Activated T-cell treated with anti-CD3 and anti-CD28 coated beads, Interleukin-2, amount 50 U/mL, for 24 hours (primary cell): ENCODE results near the gene SRGAP2C.
"Not testable (repeated sequence)": the region's sequence is repeated elsewhere in the genome, so short reads cannot be mapped to it uniquely, and the experiment has no call there.

Experiments
- DNase-seq: peaks from one replicate; pipeline ENCODE4 v3.0.0-alpha.2; 2020
- H3K27ac Mint-ChIP-seq: 2 replicates; pipeline ENCODE4 v1.8.0; 2020; ENCODE audit warnings: mild to moderate bottlenecking, mixed read lengths
- H3K27me3 Mint-ChIP-seq: 2 replicates; pipeline ENCODE4 v1.8.0; 2020; ENCODE audit warnings: mixed read lengths
- H3K36me3 Mint-ChIP-seq: 2 replicates; pipeline ENCODE4 v1.8.0; 2020; ENCODE audit warnings: low read depth, mixed read lengths
- H3K4me1 Mint-ChIP-seq: 2 replicates; pipeline ENCODE4 v1.8.0; 2020; ENCODE audit warnings: low read depth, mixed read lengths
- H3K4me3 Mint-ChIP-seq: 2 replicates; pipeline ENCODE4 v1.8.0; 2020; ENCODE audit warnings: mild to moderate bottlenecking, moderate library complexity, mixed read lengths
- H3K9me3 Mint-ChIP-seq: 2 replicates; pipeline ENCODE4 v1.8.0; 2020; ENCODE audit warnings: mixed read lengths

The SRGAP2C gene

GRCh38 chr1:121205786-121206711 is 21.3 kb downstream of the SRGAP2C start:
- H3K27me3 Mint-ChIP-seq, H3K4me3 Mint-ChIP-seq, H3K27ac Mint-ChIP-seq, H3K36me3 Mint-ChIP-seq, H3K9me3 Mint-ChIP-seq, DNase-seq, H3K4me1 Mint-ChIP-seq: not testable (repeated sequence)

- H3K36me3 Mint-ChIP-seq, H3K9me3 Mint-ChIP-seq, H3K27ac Mint-ChIP-seq, H3K27me3 Mint-ChIP-seq, H3K4me1 Mint-ChIP-seq, H3K4me3 Mint-ChIP-seq, DNase-seq: not testable (repeated sequence)
Measured at GRCh38 chr1:121207328-121207727, 22.6 kb downstream of the SRGAP2C start.

- H3K4me3 Mint-ChIP-seq, H3K9me3 Mint-ChIP-seq, H3K36me3 Mint-ChIP-seq, H3K27me3 Mint-ChIP-seq, H3K27ac Mint-ChIP-seq, H3K4me1 Mint-ChIP-seq, DNase-seq: not testable (repeated sequence)
Measured at GRCh38 chr1:121208375-121208774, 23.6 kb downstream of the SRGAP2C start.

GRCh38 chr1:121210778-121211177 is 26.0 kb downstream of the SRGAP2C start:
- H3K4me3 Mint-ChIP-seq, H3K4me1 Mint-ChIP-seq, H3K36me3 Mint-ChIP-seq, DNase-seq, H3K27me3 Mint-ChIP-seq, H3K27ac Mint-ChIP-seq, H3K9me3 Mint-ChIP-seq: not testable (repeated sequence)

- not testable (repeated sequence) for H3K36me3 Mint-ChIP-seq, H3K27me3 Mint-ChIP-seq, H3K27ac Mint-ChIP-seq, H3K9me3 Mint-ChIP-seq, H3K4me3 Mint-ChIP-seq, H3K4me1 Mint-ChIP-seq, DNase-seq
Measured at GRCh38 chr1:121213491-121213890, 28.7 kb downstream of the SRGAP2C start.

- not testable (repeated sequence) for H3K27ac Mint-ChIP-seq, H3K27me3 Mint-ChIP-seq, H3K4me1 Mint-ChIP-seq, H3K36me3 Mint-ChIP-seq, H3K9me3 Mint-ChIP-seq, H3K4me3 Mint-ChIP-seq, DNase-seq
Measured at GRCh38 chr1:121214544-121215156, 29.9 kb downstream of the SRGAP2C start.

GRCh38 chr1:121215699-121216417 is 31.1 kb downstream of the SRGAP2C start:
- not testable (repeated sequence) for H3K4me3 Mint-ChIP-seq, DNase-seq, H3K27me3 Mint-ChIP-seq, H3K4me1 Mint-ChIP-seq, H3K9me3 Mint-ChIP-seq, H3K36me3 Mint-ChIP-seq, H3K27ac Mint-ChIP-seq

GRCh38 chr1:121216676-121217075 is 31.9 kb downstream of the SRGAP2C start:
- not testable (repeated sequence) for H3K36me3 Mint-ChIP-seq, DNase-seq, H3K27ac Mint-ChIP-seq, H3K4me1 Mint-ChIP-seq, H3K4me3 Mint-ChIP-seq, H3K9me3 Mint-ChIP-seq, H3K27me3 Mint-ChIP-seq

- not testable (repeated sequence) for H3K27me3 Mint-ChIP-seq, H3K36me3 Mint-ChIP-seq, H3K27ac Mint-ChIP-seq, DNase-seq, H3K9me3 Mint-ChIP-seq, H3K4me1 Mint-ChIP-seq, H3K4me3 Mint-ChIP-seq
Measured at GRCh38 chr1:121221770-121222169, 37.0 kb downstream of the SRGAP2C start.

GRCh38 chr1:121224714-121225113 is 39.9 kb downstream of the SRGAP2C start:
- DNase-seq, H3K36me3 Mint-ChIP-seq, H3K27me3 Mint-ChIP-seq, H3K27ac Mint-ChIP-seq, H3K9me3 Mint-ChIP-seq, H3K4me1 Mint-ChIP-seq, H3K4me3 Mint-ChIP-seq: not testable (repeated sequence)

GRCh38 chr1:121226295-121226904 is 41.6 kb downstream of the SRGAP2C start:
- not testable (repeated sequence) for H3K9me3 Mint-ChIP-seq, H3K27ac Mint-ChIP-seq, DNase-seq, H3K27me3 Mint-ChIP-seq, H3K36me3 Mint-ChIP-seq, H3K4me3 Mint-ChIP-seq, H3K4me1 Mint-ChIP-seq

GRCh38 chr1:121226925-121227324 is 42.1 kb downstream of the SRGAP2C start:
- not testable (repeated sequence) for H3K27ac Mint-ChIP-seq, H3K4me1 Mint-ChIP-seq, H3K9me3 Mint-ChIP-seq, H3K4me3 Mint-ChIP-seq, DNase-seq, H3K36me3 Mint-ChIP-seq, H3K27me3 Mint-ChIP-seq

- not testable (repeated sequence) for H3K36me3 Mint-ChIP-seq, DNase-seq, H3K9me3 Mint-ChIP-seq, H3K4me3 Mint-ChIP-seq, H3K27me3 Mint-ChIP-seq, H3K27ac Mint-ChIP-seq, H3K4me1 Mint-ChIP-seq
Measured at GRCh38 chr1:121227544-121228330, 43.0 kb downstream of the SRGAP2C start.

- H3K4me1 Mint-ChIP-seq, H3K27me3 Mint-ChIP-seq, H3K9me3 Mint-ChIP-seq, DNase-seq, H3K4me3 Mint-ChIP-seq, H3K27ac Mint-ChIP-seq, H3K36me3 Mint-ChIP-seq: not testable (repeated sequence)
Measured at GRCh38 chr1:121230636-121231035, 45.9 kb downstream of the SRGAP2C start.
